ENCODE results near the gene PGBD1. TPM values are rescaled to one million over a fixed set of nuclear protein-coding genes. Genes with fewer than 3 reads are reported as not detected.
"Not testable (repeated sequence)": the region's sequence is repeated elsewhere in the genome, so short reads cannot be mapped to it uniquely, and the experiment has no call there.

Gene PGBD1
- total RNA-seq, 1 experiment from 2014 or later: 3.6 TPM

DNA sequence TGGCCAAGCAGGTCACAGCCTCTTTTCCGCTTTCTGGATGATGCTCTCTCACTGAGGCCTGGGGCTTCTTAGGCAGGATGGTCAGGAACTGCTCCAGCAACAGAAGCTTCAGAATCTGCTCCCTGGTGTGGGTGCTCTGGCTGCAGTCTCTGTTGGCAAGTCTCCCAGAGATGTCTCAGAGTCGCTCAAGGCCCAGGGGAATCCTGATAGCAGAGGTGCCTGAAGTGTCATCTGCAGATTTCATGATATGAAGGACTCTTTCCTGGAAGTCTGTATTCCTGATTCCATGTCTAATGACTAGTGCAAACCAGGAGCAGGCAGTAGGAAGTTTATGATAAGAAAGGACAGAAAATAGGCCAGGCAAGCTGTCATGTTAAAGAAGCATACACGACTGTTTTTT, 34.3 kb downstream of the PGBD1 start:
- Histone ChIP-seq H3K79me2 (ENCODE audit: low read depth) (no peaks in the 10 kb centered on the region), H3K9me2 (ENCODE audit: insufficient read depth) (no peaks in the 10 kb centered on the region), H3K4me3 (no peak overlapping the region), H3K9me3 (ENCODE audit: insufficient read depth, low read depth) (no peaks in the 10 kb centered on the region), H3F3A (ENCODE audit: insufficient read depth, low read depth) (no peaks in the 10 kb centered on the region), H3K4me1 (replicated peaks; ENCODE audit: insufficient read depth) (no peaks in the 10 kb centered on the region), H3K27ac (no peak overlapping the region), H4K20me1 (ENCODE audit: insufficient read depth) (no peaks in the 10 kb centered on the region), H3K36me3 (ENCODE audit: low read depth) (no peaks in the 10 kb centered on the region), H3K4me2 (no peak overlapping the region), H3K27me3 (ENCODE audit: insufficient read depth, low read depth) (no peaks in the 10 kb centered on the region), H2AFZ (no peak overlapping the region)
- no TSS peak for BruUV-seq (replicated peaks)
- no peak for DNase-seq
- ChIA-PET CTCF (no interaction called here), POLR2A (ENCODE audit: unreplicated experiment) (no interaction called here)
- intact Hi-C loops (cut with micrococcal nuclease; ENCODE audit: unreplicated experiment): no loop called here
- TF ChIP-seq, protein P1, sequence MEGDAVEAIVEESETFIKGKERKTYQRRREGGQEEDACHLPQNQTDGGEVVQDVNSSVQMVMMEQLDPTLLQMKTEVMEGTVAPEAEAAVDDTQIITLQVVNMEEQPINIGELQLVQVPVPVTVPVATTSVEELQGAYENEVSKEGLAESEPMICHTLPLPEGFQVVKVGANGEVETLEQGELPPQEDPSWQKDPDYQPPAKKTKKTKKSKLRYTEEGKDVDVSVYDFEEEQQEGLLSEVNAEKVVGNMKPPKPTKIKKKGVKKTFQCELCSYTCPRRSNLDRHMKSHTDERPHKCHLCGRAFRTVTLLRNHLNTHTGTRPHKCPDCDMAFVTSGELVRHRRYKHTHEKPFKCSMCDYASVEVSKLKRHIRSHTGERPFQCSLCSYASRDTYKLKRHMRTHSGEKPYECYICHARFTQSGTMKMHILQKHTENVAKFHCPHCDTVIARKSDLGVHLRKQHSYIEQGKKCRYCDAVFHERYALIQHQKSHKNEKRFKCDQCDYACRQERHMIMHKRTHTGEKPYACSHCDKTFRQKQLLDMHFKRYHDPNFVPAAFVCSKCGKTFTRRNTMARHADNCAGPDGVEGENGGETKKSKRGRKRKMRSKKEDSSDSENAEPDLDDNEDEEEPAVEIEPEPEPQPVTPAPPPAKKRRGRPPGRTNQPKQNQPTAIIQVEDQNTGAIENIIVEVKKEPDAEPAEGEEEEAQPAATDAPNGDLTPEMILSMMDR (conservative IDR thresholded peaks at IDR 0.05): no peak
- TF ChIP-seq EZH2 (IDR thresholded peaks at IDR 0.05; ENCODE audit: low read depth): no peak

DNA sequence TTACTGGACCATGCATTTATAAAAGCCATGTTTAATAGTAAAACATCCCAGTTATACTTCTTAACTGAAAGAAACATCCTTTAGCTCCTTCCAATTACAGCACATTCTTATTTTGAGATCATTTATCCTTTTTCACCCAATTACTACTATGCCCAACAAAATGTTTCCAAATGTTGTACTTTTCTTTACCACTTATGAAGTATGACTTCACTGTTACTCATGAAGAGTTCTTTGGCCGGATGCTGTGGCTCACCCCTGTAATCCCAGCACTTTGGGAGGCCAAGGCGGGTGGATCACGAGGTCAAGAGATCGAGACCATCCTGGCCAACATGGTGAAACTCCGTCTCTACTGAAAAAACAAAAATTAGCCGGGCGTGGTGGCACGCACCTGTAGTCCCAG, 36.5 kb downstream of the PGBD1 start:
- POLR2A ChIA-PET (ENCODE audit: unreplicated experiment); H3K27ac ChIP-seq; H3K36me3 ChIP-seq (ENCODE audit: low read depth); H4K20me1 ChIP-seq (ENCODE audit: insufficient read depth); H3K4me2 ChIP-seq; DNase-seq; H2AFZ ChIP-seq; H3F3A ChIP-seq (ENCODE audit: insufficient read depth, low read depth); H3K9me3 ChIP-seq (ENCODE audit: insufficient read depth, low read depth); BruUV-seq (replicated peaks); H3K79me2 ChIP-seq (ENCODE audit: low read depth); H3K4me3 ChIP-seq; H3K27me3 ChIP-seq (ENCODE audit: insufficient read depth, low read depth); H3K4me1 ChIP-seq (replicated peaks; ENCODE audit: insufficient read depth); CTCF ChIA-PET; H3K9me2 ChIP-seq (ENCODE audit: insufficient read depth); intact Hi-C loops (cut with micrococcal nuclease; ENCODE audit: unreplicated experiment): not testable (repeated sequence)

DNA sequence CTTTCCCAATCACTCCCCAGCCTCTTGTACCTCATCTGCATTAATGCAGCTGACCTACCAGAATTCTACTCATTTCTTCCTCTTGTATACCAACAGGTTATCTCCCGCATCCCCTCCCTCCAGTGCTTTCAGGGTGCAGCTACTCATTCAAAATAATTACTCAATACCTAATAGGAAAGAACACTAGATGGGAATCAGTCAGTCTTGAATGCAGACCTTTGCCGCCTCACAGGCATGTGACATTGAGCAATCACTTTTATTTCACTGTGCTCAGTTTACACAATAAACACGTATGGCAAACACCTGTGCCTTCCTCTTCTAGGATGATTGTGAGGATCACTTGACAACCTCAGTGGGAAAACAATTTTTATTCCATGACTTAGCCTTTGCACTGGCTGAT, 41.3 kb downstream of the PGBD1 start:
- no TSS peak for BruUV-seq (replicated peaks)
- intact Hi-C loops (cut with micrococcal nuclease; ENCODE audit: unreplicated experiment): no loop called here
- CTCF ChIA-PET: no interaction called here
- Histone ChIP-seq H3K27ac (no peak overlapping the region), H3K9me3 (ENCODE audit: insufficient read depth, low read depth) (peaks cover 12% of the 10 kb centered on the region), H2AFZ (no peak overlapping the region), H3K4me2 (no peak overlapping the region), H3K27me3 (ENCODE audit: insufficient read depth, low read depth) (no peaks in the 10 kb centered on the region), H3F3A (ENCODE audit: insufficient read depth, low read depth) (no peaks in the 10 kb centered on the region), H3K9me2 (ENCODE audit: insufficient read depth) (no peaks in the 10 kb centered on the region), H3K4me1 (replicated peaks; ENCODE audit: insufficient read depth) (no peaks in the 10 kb centered on the region), H3K36me3 (ENCODE audit: low read depth) (0 out of 2 replicates have a peak, but pooled peaks cover 8% of the 10 kb centered on the region), H3K4me3 (no peak overlapping the region), H3K79me2 (ENCODE audit: low read depth) (no peaks in the 10 kb centered on the region), H4K20me1 (ENCODE audit: insufficient read depth) (no peaks in the 10 kb centered on the region)
- no peak for DNase-seq
- POLR2A ChIA-PET (ENCODE audit: unreplicated experiment): no interaction called here
- TF ChIP-seq, protein P1 (conservative IDR thresholded peaks at IDR 0.05): no peak
- no peak for TF ChIP-seq EZH2 (IDR thresholded peaks at IDR 0.05; ENCODE audit: low read depth)

DNA sequence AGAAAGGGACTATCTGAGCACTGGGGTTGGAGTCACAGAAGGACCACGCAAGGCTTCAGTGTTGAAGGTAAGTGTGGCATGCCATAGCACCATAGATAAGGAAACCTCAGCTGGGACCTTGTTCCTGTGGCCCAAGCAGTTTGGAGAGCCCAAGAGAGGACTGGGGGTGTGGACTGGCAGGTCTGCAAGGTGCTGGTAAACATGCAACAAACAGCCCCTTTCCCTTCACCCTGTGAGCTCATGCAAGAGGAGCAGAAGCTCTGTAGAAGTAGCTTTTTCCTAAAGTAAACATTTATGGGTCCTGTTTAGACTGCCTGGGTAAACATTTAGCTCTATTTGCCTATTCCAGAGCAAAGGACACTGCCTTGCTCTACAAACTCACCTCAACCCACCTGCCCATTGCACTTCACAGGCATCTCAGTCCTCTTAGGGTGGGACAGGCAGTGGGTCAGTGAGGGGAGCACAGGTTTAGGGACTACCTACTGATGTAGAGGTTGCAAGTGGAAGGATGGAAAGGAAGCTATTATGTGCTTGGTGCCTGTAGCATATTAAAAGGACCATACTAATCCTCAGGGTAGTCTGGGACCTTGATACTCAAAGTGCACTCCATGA, 42.5 kb downstream of the PGBD1 start:
- Histone ChIP-seq H3K9me3 (ENCODE audit: insufficient read depth, low read depth) (peaks cover 15% of the 10 kb centered on the region), H3K27ac (no peak overlapping the region), H3K4me3 (no peak overlapping the region), H3K4me1 (replicated peaks; ENCODE audit: insufficient read depth) (no peaks in the 10 kb centered on the region), H3K9me2 (ENCODE audit: insufficient read depth) (no peaks in the 10 kb centered on the region), H3K27me3 (ENCODE audit: insufficient read depth, low read depth) (no peaks in the 10 kb centered on the region), H2AFZ (no peak overlapping the region), H3K79me2 (ENCODE audit: low read depth) (no peaks in the 10 kb centered on the region), H4K20me1 (ENCODE audit: insufficient read depth) (no peaks in the 10 kb centered on the region), H3F3A (ENCODE audit: insufficient read depth, low read depth) (no peaks in the 10 kb centered on the region), H3K4me2 (no peak overlapping the region), H3K36me3 (ENCODE audit: low read depth) (0 out of 2 replicates have a peak, but pooled peaks cover 8% of the 10 kb centered on the region)
- intact Hi-C loops (cut with micrococcal nuclease; ENCODE audit: unreplicated experiment): no loop called here
- DNase-seq: no peak
- BruUV-seq (replicated peaks): no TSS peak
- ChIA-PET CTCF (no interaction called here), POLR2A (ENCODE audit: unreplicated experiment) (no interaction called here)
- no peak for TF ChIP-seq EZH2 (IDR thresholded peaks at IDR 0.05; ENCODE audit: low read depth)
- TF ChIP-seq, protein P1 (conservative IDR thresholded peaks at IDR 0.05): no peak

Measured in PC-9 (cell line).